Tongue (tissue), 2 donors: ENCODE measurements around the gene ADAM23. TPM values are rescaled to one million over a fixed set of nuclear protein-coding genes. Genes with fewer than 3 reads are reported as not detected.
"Not testable (repeated sequence)": the region's sequence is repeated elsewhere in the genome, so short reads cannot be mapped to it uniquely, and the experiment has no call there.

Source experiments
- DNase-seq: peaks from one replicate; pipeline ENCODE4 v3.0.0-alpha.2; 2015
- total RNA-seq: library from RNA; depleted of rRNA; stranded (reverse); fragments of >200 nt; gene quantifications from one replicate; pipeline ENCODE4 v1.2.3, GENCODE V29; 2014

The ADAM23 gene
- total RNA-seq: 21.3 TPM

- DNase-seq: peak; percentile 85
These were observed at the start of gene ADAM23 for GRCh38 chr2:206442833-206443734. ADAM23 (plus strand) TSS chr2:206443532; CDS start chr2:206443867, 335 bp downstream.

GRCh38 chr2:206396211-206396610 is 47.1 kb upstream of the ADAM23 start:
- no peak for DNase-seq

- DNase-seq: not testable (repeated sequence)
These were observed 40.3 kb upstream of the ADAM23 start for GRCh38 chr2:206402956-206403569.

- DNase-seq: no peak
These were observed 34.7 kb upstream of the ADAM23 start for GRCh38 chr2:206408323-206409320.

GRCh38 chr2:206410714-206411113 is 32.6 kb upstream of the ADAM23 start:
- no peak for DNase-seq

- no peak for DNase-seq
These were observed 27.6 kb upstream of the ADAM23 start for GRCh38 chr2:206415618-206416243.

GRCh38 chr2:206418968-206419367 is 24.4 kb upstream of the ADAM23 start:
- no peak for DNase-seq

GRCh38 chr2:206420721-206421120 is 22.6 kb upstream of the ADAM23 start:
- DNase-seq: no peak

- DNase-seq: no peak
These were observed 20.8 kb upstream of the ADAM23 start for GRCh38 chr2:206422493-206422892.

- DNase-seq: no peak
These were observed 20.2 kb upstream of the ADAM23 start for GRCh38 chr2:206423147-206423546.

GRCh38 chr2:206424134-206424533 is 19.2 kb upstream of the ADAM23 start:
- DNase-seq: no peak

GRCh38 chr2:206428783-206429182 is 14.5 kb upstream of the ADAM23 start:
- no peak for DNase-seq

- no peak for DNase-seq
These were observed 12.9 kb upstream of the ADAM23 start for GRCh38 chr2:206430452-206430851.

- DNase-seq: no peak
These were observed 11.9 kb upstream of the ADAM23 start for GRCh38 chr2:206431439-206431838.

- DNase-seq: no peak
These were observed 10.9 kb upstream of the ADAM23 start for GRCh38 chr2:206432193-206433082.

- DNase-seq: no peak
These were observed 10.1 kb upstream of the ADAM23 start for GRCh38 chr2:206433190-206433589.

GRCh38 chr2:206433686-206434085 is 9.6 kb upstream of the ADAM23 start:
- no peak for DNase-seq

GRCh38 chr2:206435742-206436141 is 7.6 kb upstream of the ADAM23 start:
- peak; percentile 42 for DNase-seq

- no peak for DNase-seq
These were observed 5.1 kb upstream of the ADAM23 start for GRCh38 chr2:206438196-206438724.

- DNase-seq: no peak
These were observed 879 bp upstream of the ADAM23 start for GRCh38 chr2:206442474-206442832.
